GM18505 (cell line): ENCODE measurements around the gene CTIF.

ENCODE experiments used
- ATAC-seq: cut with Tn5 transposase; IDR thresholded peaks from one replicate; pipeline ENCODE4 v1.9.1; 2021; ENCODE audit not compliant: unreplicated experiment
- POLR2A ChIP-seq: IDR thresholded peaks from 4 replicates; pipeline ENCODE4 v1.6.1; 2011; ENCODE audit warnings: borderline replicate concordance; ENCODE audit not compliant: insufficient read depth, insufficient read length; ENCODE audit errors: extremely low read depth

The CTIF gene

DNA sequence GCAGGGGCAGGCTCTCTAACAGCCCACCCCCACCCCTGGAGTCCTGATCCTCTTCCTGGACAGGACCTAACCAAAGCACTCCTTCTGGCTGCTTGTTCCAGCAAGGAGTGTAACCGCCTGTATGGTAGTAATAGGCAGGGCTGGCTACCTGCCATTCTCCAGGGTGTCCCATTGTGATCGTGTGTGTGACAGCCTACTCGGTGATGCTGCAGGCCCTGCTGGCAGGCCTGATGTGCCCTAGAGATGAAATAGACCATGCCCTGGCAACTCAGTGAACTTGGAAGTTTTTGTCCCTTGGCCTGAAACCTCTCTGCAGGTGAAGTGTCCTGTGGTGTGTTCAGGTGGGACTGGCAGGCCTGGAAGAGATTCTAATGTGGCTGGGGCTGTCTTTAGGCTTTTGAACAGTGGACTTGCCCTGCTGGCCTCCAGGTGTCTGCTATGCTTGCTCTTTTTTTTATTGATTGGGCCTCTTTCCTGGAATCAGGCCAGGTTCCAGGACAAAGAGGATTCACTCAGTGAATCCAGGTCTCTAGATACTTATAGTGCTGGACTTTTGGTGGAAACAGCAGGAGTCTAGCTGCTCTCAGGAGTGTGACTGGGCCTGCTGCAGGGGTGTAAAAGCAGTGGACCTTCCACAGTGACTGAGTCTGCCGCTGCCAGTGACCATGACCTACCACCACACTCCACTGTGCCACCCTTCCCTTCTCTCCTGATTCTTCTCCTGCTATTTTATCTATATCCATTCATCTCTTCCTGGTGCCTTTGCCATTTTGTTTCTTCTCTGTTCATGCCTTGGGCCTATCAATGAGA is 132.1 kb downstream of the CTIF start:
- TF ChIP-seq POLR2A, result no peak

DNA sequence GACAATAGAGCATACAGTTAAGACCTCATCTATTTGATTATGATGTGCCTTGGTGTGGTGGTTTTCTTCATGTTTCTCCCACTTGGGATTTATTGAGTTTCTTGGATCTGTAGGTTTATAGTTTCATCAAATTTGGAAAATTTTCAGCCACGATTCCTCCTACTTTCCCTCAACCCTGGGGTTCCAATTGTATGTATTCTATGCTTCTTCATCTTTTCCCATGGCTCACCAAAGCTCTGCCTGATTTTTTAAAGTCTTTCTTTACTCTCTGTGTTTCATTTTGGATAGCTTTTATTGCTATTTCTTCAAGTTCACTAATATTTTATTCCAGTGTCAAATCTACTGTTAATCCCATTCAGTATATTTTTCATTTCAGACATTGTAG is 132.7 kb downstream of the CTIF start:
- no peak for ATAC-seq

More for the DNA sequence above, 132.1 kb downstream of the CTIF start:
- no peak for ATAC-seq

DNA sequence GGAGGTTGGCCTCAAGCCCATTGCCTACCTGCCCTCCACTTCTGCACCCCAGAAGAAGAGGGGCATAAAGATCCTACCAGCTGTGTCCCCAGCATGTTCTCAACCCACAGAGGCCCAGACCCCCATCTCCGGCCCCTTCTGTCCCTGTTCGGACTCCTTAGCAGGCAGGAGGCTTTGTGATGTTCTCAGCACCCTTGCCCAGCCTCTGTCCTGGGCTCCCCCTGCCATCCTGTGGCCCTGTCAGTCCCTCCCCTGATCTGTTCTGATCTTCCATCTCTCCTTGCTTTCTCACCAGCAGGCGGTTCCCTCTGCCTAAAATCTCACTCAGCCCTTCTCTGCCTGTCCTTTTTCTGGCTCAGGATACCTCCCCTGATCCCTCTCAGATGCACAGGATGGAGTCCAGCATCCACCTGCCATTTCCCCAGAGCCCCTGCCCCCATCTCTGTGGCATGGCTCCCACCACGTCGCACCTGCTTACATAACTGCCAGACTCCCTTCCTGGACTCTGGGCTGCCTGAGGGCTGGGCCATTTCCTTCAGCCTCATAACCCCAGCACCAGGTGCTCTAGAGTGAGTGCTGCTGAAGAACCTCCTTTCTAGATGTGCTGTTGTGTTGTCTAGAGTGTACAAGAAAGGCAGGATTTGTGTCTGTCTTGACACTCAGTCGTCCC is 134.0 kb downstream of the CTIF start:
- ATAC-seq, result no peak
- TF ChIP-seq POLR2A, result no peak

More for the DNA sequence above, 132.7 kb downstream of the CTIF start:
- no peak for TF ChIP-seq POLR2A

DNA sequence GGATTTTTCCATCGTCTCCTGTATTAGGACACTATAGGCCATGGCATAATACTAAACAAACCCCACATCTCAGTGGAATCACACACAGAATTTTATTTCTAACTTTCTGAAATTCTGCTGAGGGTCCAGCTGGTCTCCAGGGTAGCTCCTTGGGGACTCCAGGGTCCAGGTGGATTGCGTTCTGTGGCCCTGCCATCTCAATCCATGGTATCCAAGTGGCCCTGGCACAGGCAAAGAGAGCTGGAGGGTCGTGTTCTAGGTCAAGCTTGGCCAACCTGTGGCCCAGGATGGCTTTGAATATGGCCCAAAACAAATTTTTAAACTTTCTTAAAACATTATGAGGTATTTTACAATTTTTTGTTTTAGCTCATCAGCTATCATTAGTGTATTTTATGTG is 134.6 kb downstream of the CTIF start:
- ATAC-seq, result no peak
- TF ChIP-seq POLR2A, result no peak

DNA sequence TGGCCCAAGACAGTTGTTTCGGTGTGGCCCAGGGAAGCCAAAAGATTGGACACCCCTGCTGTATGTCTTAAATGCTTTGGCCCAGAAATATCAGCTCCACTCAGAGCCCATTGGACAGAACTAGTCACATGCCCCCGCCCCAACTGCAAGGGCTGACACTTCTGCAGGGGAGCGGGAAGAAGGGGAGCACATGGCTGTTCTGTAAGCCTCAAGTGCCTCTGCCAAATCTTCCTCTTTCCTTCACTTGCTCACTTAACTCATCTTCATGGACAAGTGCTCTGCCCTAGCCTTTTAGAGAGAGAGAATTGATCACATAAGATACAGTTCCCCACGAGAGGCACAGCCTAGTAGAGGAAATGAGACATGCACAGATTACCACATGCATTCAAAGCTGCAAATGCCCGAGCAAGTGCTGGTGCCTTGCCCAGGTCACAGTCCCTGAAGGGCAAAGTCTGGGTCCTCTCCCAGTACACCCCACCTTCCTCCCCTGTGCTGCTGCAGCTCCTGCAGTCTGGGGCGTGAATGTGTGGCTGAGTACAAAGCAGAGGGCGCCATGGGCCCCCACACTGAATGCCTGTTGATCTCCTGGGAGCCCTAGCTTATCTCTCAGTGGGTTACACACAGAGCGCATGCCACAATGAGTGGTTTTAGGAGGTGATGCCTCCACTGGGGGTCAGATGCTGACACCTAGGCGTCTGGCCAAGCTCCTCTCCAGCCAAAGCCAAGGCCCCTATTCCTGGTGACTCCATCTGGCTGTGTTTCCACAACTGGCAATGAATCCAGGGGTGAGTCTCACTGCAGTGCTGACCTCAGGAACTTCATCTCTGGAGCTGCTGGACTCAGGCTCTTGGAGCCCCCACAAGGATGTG is 135.3 kb downstream of the CTIF start:
- no peak for ATAC-seq
- TF ChIP-seq POLR2A, result no peak

DNA sequence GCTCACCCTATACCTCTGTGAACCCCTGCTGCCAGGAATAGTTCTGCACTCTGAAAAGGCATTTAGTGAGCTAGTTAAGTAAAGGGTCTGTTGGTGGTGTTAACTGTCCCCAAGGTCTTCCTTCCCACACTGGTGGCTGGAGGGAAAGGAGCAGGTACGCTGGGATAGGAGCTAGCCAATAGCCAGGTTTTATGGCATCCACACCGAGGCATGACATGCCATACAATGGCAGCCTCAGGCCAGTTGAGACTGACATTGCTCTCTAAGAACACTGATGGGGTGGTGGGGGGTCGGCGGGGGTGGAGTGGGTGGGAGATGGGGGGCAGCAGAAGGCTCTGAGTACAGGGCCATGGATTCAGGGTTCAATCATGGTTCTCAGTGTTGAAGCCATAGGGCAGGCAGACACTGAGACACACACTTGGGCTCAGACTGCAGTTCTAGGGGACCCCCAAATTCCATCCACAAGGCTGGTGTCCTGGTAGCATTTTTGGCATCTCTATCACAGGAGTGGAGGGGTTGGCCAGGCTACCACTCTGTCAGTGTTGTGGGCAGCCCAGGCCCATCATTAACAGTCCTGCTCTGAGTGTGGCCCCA is 136.0 kb downstream of the CTIF start:
- TF ChIP-seq POLR2A, result no peak
- ATAC-seq, result no peak

DNA sequence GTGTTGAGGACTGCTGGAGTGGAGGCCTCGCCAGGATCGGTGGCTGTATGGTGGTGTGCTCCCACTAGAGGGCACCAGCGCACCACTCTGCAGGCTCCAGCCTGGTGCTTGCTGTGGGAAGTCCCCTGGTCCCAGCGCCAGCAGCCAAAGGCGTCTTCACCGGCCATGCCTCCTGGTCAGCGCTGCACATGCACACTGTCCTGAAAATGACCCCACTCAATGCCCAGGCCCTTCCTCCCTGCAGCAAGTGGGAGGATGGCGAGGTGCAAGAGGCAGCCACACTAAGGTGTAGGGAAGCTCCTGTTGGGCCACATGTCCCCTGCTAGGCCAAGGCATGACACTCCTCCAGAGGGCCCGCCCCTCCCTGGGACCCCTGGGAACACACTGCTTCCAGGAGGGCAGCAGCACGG is 136.5 kb downstream of the CTIF start:
- TF ChIP-seq POLR2A, result no peak
- ATAC-seq, result peak; percentile 74

DNA sequence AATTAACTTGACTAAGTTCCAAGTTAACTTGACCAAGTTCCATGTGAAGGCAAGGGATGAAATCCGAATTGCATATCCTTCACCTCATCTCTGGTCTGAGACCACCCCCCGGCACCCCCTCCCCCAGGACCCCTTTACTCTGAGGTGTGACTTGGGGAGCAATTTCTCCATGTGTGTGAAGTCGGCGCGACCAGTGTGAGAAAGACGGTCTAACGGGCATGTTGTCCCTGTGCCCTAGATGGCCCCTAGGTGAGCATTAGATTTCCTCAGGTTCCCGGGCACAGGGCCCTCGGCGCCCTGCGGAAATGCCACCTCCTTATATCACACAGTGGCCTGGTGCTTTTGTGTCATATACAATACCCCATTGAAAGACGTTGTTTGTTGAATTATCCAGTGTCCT is 137.1 kb downstream of the CTIF start:
- TF ChIP-seq POLR2A, result no peak
- no peak for ATAC-seq

DNA sequence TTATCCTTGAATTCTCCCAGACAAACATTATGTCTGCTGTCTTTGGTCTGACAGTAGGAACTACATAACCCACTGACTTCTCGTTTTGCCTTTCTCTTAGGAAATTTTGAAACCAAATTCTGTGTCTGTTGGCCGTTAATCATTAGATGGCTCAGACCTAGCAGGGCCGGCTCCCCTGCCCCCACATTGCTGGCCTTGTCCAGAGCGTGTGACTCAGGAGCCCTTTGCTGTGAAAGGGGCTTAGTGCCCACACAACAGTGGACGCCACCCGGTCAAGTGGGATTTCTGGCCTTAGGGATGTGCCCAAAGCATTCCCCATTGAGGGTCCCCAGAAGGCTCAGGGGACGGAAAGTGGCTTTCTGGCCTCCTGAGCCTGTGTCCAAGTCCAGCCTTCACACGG is 137.5 kb downstream of the CTIF start:
- no peak for ATAC-seq
- no peak for TF ChIP-seq POLR2A

DNA sequence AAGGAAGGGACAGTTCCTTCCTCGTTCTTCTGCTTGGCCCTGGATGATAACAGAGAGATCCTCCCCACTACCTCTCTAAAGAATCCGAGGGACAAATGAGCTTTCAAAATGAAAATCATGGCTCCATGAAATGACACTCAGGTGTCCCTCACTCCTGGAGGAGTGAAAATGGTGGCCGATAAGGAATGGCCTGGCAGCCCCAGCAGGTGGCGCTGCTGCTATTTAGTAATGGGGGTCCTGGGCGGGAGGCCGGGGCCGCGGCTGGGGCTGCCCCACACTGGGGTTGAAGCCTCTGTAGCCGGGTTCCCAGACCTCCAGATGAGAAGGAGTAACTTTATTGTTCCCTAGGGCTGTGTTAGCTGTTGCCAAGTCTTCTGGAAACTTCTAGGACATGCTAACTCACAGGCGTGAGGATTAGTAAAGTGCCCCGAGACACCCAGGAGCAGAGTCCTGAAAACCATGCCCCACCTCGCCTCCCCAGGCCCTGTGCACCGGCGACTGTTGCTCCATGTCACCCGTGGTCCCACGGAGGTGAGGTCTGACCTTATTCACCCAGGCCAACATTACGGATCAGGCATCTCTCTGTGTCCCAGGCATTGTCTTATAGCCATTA is 138.0 kb downstream of the CTIF start:
- ATAC-seq, result no peak
- no peak for TF ChIP-seq POLR2A

DNA sequence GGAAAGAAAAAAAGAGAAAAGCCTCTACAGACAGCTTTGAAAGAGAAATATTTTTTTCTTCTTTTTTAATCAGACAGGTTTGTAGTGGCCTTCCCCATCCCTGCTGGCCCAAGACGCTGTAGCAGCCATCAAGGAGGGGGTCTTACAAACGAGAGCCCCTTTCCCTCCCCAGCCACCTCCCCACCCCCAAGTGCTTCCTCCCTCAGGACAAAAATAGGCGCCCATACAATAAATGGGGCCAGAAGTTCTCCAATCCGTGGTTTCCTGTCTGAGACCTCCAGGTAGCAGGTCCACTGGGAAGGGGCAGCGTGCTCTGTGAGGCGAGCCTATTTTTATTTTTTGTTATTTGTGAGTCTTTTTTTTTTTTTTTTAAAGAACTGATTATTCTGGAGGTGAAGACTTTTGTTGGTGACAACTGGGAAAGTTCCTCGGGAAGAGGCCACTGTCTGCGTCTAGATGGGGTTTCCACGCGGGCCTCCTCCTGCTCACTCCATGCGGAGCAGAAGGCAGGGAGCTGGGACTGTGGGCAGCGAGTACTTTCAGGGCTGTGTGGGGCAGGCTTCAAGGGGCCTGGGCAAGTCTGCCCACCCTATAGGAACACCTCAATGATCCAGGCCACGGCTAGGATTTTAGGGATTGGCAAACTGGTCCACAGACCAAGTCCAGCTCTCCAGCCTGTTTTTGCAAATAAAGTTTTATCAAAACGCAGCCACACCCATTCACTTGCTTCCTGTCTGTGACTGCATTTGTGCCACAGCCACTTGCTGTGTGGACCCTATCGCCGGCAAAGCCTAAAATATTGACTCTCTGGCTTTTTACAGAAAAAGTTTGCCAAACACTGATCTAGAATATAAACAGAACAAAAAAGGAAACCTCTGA is 139.6 kb downstream of the CTIF start:
- ATAC-seq, result no peak
- no peak for TF ChIP-seq POLR2A

DNA sequence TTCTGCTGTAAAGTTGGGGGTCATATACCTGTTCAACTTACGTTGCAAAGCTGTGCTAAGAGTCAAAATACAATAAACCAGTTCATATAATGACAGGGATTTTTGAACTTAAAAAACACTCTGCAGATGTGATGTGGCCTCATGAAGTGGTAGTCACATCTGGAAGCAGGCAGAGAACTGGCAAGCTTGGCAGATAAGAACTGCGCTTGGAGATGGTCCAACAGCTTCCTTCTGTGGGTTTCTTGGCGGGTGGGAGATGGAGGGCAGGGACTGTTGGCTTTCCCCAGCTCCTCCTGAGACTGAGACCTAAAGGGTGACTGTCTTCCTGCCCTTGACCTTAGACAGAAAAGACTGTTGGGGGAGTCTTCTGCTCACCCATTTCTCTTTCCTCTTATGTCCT is 140.4 kb downstream of the CTIF start:
- ATAC-seq, result no peak
- no peak for TF ChIP-seq POLR2A
